Measurements from ENCODE around the gene SHMT2. TPM values are rescaled to one million over a fixed set of nuclear protein-coding genes. Genes with fewer than 3 reads are reported as not detected.
A peak's percentile ranks its signal among the peaks of the same experiment; 100 is the strongest.

SHMT2 gene
- total and polyA plus RNA-seq, 9 of the 15 experiments (the other 6 are each of a cell fraction or from before 2014, with no cell fraction given), result 46.1 to 319 (median 115) TPM

GRCh38 chr12:57224278-57224972 is 5.1 kb upstream of the SHMT2 start (continued):
- no peak for TF ChIP-seq GTF2A2 (tag; IDR thresholded peaks at IDR 0.05)
- no peak for TF ChIP-seq MEF2D (tag; conservative IDR thresholded peaks at IDR 0.05; ENCODE audit: low read depth)
- no peak for TF ChIP-seq DPF2 (IDR thresholded peaks at IDR 0.05)
- TF ChIP-seq GATAD2B (IDR thresholded peaks at IDR 0.05; ENCODE audit: borderline replicate concordance), result no peak
- TF ChIP-seq ZNF584 (CRISPR knock-in tag; IDR thresholded peaks at IDR 0.05; ENCODE audit: low read depth), result no peak
- TF ChIP-seq TAF1 (IDR thresholded peaks at IDR 0.05; ENCODE audit: control insufficient read depth, extremely low read depth, insufficient read depth, low read length, severe bottlenecking), result no peak
- no peak for TF ChIP-seq HMG20B (CRISPR knock-in tag; IDR thresholded peaks at IDR 0.05)
- no peak for TF ChIP-seq ZNF586 (CRISPR knock-in tag; conservative IDR thresholded peaks at IDR 0.05)
- no peak for TF ChIP-seq CBX2 (IDR thresholded peaks at IDR 0.05; ENCODE audit: insufficient read depth, low read length, poor library complexity, severe bottlenecking)

GRCh38 chr12:57224973-57225679 is 4.4 kb upstream of the SHMT2 start:
- Histone ChIP-seq H3K4me1 (replicated peaks in 1 of 2; ENCODE audit: control insufficient read depth in 2 of 2, insufficient read depth in 2 of 2, low read length in 2 of 2) (peaks cover 31 to 53% of the 10 kb centered on the region in 2 experiments), H3K4me3 (no peak overlapping the region), H3K4me2 (ENCODE audit: insufficient read depth, low read length) (no peak overlapping the region), H3K79me2 (ENCODE audit: control insufficient read depth, insufficient read depth, low read length) (peaks cover 10% of the 10 kb centered on the region), H3K27me3 (ENCODE audit: control insufficient read depth in 2 of 2, insufficient read depth in 2 of 2, low read length in 2 of 2) (peaks cover 10 to 17% of the 10 kb centered on the region in 2 experiments; a peak in 3 of 5 replicates), H4K20me1 (replicated peaks; ENCODE audit: control insufficient read depth, insufficient read depth, low read length) (no peaks in the 10 kb centered on the region), H3K9ac (ENCODE audit: insufficient read depth in 1 of 2, low read depth in 2 of 2, low read length in 2 of 2) (no peak overlapping the region), H2AFZ (ENCODE audit: low read depth, low read length) (no peak overlapping the region), H3K36me3 (ENCODE audit: control insufficient read depth, insufficient read depth, low read length) (no peaks in the 10 kb centered on the region), H3K9me1 (ENCODE audit: control insufficient read depth, insufficient read depth, low read length) (no peaks in the 10 kb centered on the region), H3K27ac (ENCODE audit: extremely low read depth, low read depth, low read length) (no peak overlapping the region), H3K9me3 (replicated peaks; ENCODE audit: control insufficient read depth, insufficient read depth, low read depth, low read length) (no peaks in the 10 kb centered on the region)
- ATAC-seq (no peak), FAIRE-seq (no peak), DNase-seq (ENCODE audit: extremely low read depth in 1 of 4, low spot score in 3 of 4) (no peak)
- CTCF ChIA-PET (ENCODE audit: low intra/inter-chr PET ratio), result no interaction called here
- intact Hi-C loops (cut with micrococcal nuclease) (no loop called here), in situ Hi-C loops (cut with MboI) (no loop called here)
- POLR2A ChIA-PET, result interaction anchor here (0.9 kb wide), 1 partner anchor 8 kb away, joined by 3 read pairs; no protein-coding TSS in a partner anchor
- no TSS peak for BruUV-seq (replicated peaks)
- 78% methylated on average over 35 of the region's 61 CpGs for WGBS (ENCODE audit: insufficient coverage, low coverage, missing lambda C conversion rate)
- TF ChIP-seq HOMEZ (CRISPR knock-in tag; IDR thresholded peaks at IDR 0.05) (no peak), TEAD1 (CRISPR knock-in tag; IDR thresholded peaks at IDR 0.05) (no peak), ZBTB33 (CRISPR knock-in tag; IDR thresholded peaks at IDR 0.05) (peak; percentile 91), NFIX (CRISPR knock-in tag; IDR thresholded peaks at IDR 0.05; ENCODE audit: low read depth) (peak; percentile 67), NFIC (IDR thresholded peaks at IDR 0.05) (peak; percentile 97)

Measured in K562 (cell line).